HG03139 (cell line): ENCODE measurements around the gene SV2B.

ENCODE experiments used
- ATAC-seq: cut with Tn5 transposase; IDR thresholded peaks from one replicate; pipeline ENCODE4 v1.9.1; 2021; ENCODE audit not compliant: unreplicated experiment

Gene SV2B

GRCh38 chr15:91101608-91101920 is 1.5 kb downstream of the SV2B start:
- no peak for ATAC-seq

DNA sequence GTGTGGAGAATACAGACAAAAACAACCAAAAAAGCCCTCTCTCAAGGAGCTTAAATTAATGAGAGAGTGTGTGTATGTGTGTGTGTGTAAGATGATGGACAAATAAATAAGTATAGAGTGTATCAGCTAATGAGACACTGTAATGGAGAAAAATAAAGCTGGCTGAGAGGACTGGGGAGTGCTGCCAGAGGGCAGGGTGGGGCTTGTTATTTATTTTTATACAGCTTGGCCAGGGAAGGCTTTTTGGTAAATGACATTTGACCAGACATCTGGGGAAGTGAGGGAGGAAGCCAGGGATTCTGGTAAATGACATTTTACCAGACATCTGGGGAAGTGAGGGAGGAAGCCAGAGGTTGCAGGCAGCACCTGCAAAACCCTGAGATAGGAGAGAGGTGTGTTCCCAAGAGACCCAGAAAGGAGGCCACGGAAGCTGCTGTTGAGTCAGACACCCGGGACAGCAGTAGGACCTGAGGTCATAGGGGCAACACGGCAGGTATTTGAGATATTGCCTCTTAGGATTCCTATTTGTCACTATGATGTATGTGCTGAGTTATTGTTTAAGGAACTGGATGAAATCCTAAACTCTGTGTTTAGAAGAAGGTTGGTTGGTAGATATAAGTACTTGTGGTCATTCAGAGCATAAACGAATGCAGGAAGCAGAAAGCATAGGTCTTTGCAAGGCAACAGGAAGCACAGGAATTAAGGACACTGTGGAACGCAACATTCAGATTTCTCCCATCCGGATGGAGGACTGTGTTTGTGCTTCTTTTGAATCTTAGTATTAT is 2.7 kb downstream of the SV2B start:
- ATAC-seq: no peak

- no peak for ATAC-seq
Measured at GRCh38 chr15:91104111-91104510, 4.1 kb downstream of the SV2B start.

DNA sequence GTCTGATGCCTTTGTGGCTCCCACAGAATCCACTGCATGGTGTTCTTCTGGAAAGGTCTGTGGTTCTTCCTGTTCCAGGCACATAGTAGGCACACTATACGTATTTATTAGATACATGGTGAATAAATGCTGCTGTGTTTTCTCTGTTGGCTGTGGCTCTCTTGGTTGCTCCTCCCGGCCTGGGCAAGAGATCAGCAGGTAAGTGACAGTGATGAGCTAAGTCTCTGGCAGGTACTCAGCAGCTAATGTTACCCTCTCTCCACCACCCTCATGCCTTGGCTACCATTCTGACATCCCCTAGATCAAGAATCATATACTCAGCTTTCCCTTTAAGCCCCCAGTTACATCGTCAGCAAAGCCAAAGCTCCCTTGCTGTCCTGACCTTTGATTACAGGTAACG is 8.4 kb downstream of the SV2B start:
- no peak for ATAC-seq

GRCh38 chr15:91109885-91110284 is 9.8 kb downstream of the SV2B start:
- no peak for ATAC-seq

DNA sequence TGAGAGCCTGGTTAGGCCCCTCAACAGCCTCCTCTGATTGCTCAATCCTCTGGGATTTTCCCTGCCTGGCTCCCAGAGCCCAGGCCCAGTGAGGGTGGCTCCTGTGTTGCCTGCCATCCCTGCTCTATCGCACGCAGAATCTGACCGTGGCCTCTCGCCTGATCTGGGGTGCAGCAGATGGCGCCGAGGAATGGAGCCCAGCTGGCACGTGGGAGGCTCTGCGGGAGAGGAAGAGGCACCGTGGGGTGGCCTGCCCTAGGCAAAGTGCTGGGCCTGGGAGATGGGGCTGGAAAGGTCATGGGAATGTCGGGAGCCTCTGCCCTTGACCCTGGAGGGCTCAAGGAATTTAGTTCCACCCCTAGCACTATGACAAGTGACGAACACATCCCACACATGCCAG is 10.3 kb downstream of the SV2B start:
- ATAC-seq: no peak

DNA sequence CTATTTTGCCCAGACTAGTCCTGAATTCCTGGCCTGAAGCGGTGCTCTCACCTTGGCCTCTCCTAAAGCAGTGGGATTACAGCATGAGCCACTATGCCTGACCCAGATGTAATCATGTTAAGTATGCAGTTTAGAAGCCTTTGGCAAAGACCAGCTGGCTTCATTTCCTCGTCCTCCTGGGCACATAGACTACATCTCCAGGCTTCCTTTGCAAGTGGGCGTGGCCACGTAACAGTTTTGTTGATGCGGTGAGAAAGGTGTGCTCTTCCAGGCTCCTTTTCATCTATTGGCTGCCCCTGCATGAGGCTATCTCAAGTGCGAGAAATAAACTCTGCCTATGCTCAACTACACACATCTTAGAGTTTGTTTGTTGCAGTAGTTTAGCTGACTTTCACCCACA is 13.0 kb downstream of the SV2B start:
- no peak for ATAC-seq

- no peak for ATAC-seq
Measured at GRCh38 chr15:91114301-91114700, 14.2 kb downstream of the SV2B start.

GRCh38 chr15:91116113-91117067 is 16.3 kb downstream of the SV2B start:
- peak; percentile 85 for ATAC-seq

DNA sequence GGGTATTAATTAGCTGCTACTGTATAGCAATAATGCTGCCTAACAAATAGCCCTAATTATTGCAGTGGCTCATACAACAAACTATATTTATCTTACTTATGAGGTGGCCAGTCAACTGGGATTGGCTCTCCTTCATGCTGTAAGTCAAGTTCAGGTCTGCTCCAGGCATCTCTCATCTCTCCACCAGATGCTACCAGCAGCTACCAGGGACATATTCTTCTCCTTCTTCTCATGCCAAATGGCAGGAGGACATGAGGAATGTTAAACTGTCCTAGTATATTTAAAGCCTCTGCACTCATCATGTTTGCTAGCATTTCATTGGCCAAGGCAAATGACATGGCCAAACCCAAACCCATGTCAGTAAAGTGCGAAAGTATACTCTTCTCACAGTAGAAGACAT is 17.3 kb downstream of the SV2B start:
- no peak for ATAC-seq

- no peak for ATAC-seq
Measured at GRCh38 chr15:91118817-91119590, 18.9 kb downstream of the SV2B start.

- ATAC-seq: no peak
Measured at GRCh38 chr15:91122296-91122695, 22.2 kb downstream of the SV2B start.

DNA sequence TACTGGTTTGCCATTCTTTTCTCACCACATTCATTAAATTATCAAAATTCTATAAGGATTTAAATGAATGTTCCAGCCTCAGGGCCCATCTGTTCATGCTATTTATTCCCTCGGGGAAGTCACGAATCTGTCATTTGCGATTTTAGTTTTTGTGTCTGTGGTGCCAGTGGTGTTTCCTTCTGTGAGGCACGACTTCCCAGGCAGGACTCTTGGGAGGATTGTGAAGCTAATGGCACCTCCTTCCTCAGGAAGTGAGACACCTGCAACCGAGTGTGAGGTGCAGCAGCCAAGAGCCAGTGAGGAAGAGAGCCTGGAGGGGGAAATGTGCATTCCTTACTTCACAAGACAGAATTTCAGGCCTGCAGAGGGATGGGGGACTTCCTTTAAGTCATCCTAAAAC is 24.1 kb downstream of the SV2B start:
- no peak for ATAC-seq

DNA sequence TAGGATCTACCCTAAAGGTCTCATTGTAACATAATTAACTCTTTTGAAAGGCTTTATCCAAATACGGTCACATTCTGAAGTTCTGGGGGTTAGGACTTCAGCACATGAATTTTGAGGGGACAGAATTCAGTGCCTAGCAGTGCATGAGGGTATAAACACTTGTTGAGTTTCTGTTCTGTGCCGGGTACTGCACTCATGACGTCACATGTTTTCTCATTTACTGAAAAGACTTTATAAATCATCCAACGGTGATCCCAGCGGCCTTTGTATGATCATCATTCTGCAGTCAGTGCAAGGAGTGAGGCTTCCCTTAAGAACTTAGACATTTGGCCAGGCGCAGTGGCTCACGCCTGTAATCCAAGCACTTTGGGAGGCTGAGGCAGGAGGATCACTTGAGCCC is 25.1 kb downstream of the SV2B start:
- ATAC-seq: no peak

DNA sequence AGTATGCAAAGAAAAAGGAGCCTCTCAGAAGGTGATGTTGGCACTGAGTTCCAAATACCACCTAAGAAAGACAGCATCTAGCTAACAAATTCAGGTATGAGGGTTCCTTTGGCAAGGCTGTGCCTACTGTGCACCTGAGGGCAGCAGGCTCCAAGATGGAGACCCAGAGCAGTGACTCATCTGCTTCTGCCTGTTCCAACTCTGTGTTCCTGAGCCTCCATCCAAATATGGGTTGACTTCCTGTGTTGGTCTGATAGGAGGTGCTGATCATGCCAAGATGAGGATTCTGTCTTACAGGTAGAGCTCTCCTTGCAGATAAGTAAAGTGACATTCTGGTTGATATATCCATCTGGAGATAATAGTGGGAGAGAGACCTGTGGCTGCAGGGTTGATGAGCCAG is 26.0 kb downstream of the SV2B start:
- ATAC-seq: no peak

GRCh38 chr15:91127236-91127955 is 27.3 kb downstream of the SV2B start:
- ATAC-seq: no peak

DNA sequence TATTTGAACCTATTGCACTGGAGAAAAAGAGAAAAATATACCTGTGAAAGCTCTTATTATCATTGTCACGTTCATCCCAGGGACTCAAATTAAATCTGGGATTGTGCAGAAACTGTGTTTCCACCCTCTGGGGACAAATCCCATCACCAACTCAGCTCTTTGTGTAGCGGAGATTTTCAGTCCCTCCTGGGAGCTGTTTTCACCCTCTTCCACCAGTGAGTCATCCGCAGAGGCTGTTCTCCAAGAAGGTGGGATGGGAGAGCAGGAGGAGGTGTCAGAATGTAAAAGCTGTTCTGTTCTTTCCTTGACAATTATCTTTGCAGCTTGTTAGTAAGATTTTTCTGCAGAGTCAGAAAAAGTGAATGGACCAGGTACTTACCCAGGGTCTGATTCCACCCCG is 28.0 kb downstream of the SV2B start:
- no peak for ATAC-seq

DNA sequence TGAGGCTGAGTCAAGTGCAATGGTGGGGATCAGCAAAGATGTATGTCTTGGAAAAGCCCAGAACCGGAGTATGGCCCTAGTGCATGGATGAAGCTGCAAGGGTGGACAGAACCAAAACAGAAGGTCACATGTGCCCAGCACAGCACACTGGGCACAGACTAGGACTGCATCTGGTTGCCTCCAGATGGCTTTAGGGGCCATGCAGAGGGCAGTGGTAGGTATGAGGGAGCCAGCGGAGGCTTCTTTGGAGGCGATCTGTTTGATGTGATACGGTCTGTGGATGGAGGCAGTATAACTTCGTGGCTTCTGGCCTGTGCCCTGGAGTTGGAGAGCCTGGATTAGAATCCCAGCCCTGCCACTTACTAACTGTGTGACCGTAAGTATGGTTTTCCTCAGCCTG is 29.4 kb downstream of the SV2B start:
- no peak for ATAC-seq

DNA sequence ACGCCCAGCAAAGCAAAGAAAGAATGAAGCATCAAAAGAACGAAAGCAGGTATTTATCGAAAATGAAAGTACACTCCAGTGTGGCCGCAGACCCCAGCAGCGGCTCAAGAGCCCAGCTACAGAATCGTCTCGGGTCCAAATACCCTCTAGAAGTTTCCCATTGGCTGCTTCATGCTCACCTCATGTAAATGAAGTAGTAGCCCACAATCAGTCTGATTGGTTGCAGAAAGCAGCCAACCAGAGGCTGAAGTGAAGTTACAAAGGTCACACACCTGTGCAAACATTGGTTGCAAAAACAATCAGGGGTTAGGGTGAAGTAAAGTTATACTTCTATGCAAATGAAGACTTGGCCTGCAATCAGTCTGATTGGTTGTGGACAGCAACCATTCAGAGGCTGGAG is 32.0 kb downstream of the SV2B start:
- ATAC-seq: no peak

- no peak for ATAC-seq
Measured at GRCh38 chr15:91133511-91133910, 33.5 kb downstream of the SV2B start.
